ENCODE measurements around the gene ARMC3.

DNA sequence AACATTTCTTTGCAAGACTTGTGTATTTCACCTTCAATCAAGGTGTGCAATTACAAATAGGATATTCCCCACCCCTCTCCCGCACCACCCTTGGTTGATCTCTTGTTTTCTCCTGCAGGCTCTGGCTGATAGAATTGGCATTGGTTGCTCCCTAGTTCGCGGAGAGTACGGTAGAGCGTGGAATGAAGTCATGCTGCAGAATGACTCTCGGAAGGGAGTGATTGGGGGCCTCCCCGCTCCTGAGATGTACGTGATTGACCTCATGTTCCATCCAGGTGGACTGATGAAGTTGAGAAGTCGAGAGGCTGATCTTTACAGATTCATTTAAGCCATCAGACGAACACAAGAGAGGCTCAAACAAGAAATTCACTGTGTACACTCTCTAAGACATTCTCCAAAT lies 109.3 kb downstream of the ARMC3 start:
- TF ChIP-seq HMGXB4 (CRISPR knock-in tag; IDR thresholded peaks at IDR 0.05; ENCODE audit: borderline replicate concordance): no peak
- no peak for TF ChIP-seq CTCF (IDR thresholded peaks at IDR 0.05)
- no peak for TF ChIP-seq KDM5A (IDR thresholded peaks at IDR 0.05)
- no peak for TF ChIP-seq SMC3 (IDR thresholded peaks at IDR 0.05)
- no peak for TF ChIP-seq SREBF2 (IDR thresholded peaks at IDR 0.05)
- no peak for TF ChIP-seq REST (IDR thresholded peaks at IDR 0.05)
- TF ChIP-seq EP300 (IDR thresholded peaks at IDR 0.05): no peak
- TF ChIP-seq RAD21 (conservative IDR thresholded peaks at IDR 0.05 in 1 of 2, IDR thresholded peaks at IDR 0.05 in 1 of 2): no peak
